Astrocyte (in vitro differentiated cells and primary cell): Measurements from ENCODE around the gene ANKRD44. TPM values are rescaled to one million over a fixed set of nuclear protein-coding genes. Genes with fewer than 3 reads are reported as not detected.

ENCODE experiments used
- DNase-seq: peaks from one replicate; pipeline ENCODE4 v3.0.0-alpha.2; 2010; ENCODE audit warnings: low read depth
- FAIRE-seq: peaks from 2 replicates; lab custom pipeline; 2011; peaks lifted over from hg19 to GRCh38; lab: Jason Lieb, UNC
- H2AFZ ChIP-seq: 2 replicates; pipeline ENCODE4 v1.6.0; 2012; ENCODE audit warnings: low read depth, low read length, inconsistent platforms
- H3K27ac ChIP-seq: 2 replicates; pipeline ENCODE4 v1.5.1; 2011; ENCODE audit warnings: low read depth, low read length, inconsistent platforms
- H3K27me3 ChIP-seq: 2 replicates; pipeline ENCODE4 v1.6.0; 2011; ENCODE audit warnings: low read length, inconsistent platforms; ENCODE audit not compliant: insufficient read depth
- H3K36me3 ChIP-seq: 2 replicates; pipeline ENCODE4 v1.5.1; 2011; ENCODE audit warnings: low read length, inconsistent platforms; ENCODE audit not compliant: insufficient read depth
- H3K4me1 ChIP-seq: 2 replicates; pipeline ENCODE4 v1.5.1; 2011; ENCODE audit warnings: low read length, inconsistent platforms; ENCODE audit not compliant: insufficient read depth
- H3K4me2 ChIP-seq: 2 replicates; pipeline ENCODE4 v1.6.0; 2012; ENCODE audit warnings: low read length, inconsistent platforms
- H3K4me3 ChIP-seq: 2 replicates; pipeline ENCODE4 v1.5.1; 2011; ENCODE audit warnings: low read depth, mild to moderate bottlenecking, low read length, inconsistent platforms; ENCODE audit not compliant: insufficient read depth
- H3K79me2 ChIP-seq: 2 replicates; pipeline ENCODE4 v1.6.0; 2012; ENCODE audit warnings: mild to moderate bottlenecking, low read length, inconsistent platforms; ENCODE audit not compliant: insufficient read depth
- H3K9ac ChIP-seq: 2 replicates; pipeline ENCODE4 v1.6.0; 2012; ENCODE audit warnings: mild to moderate bottlenecking, low read length, inconsistent platforms
- H3K9me3 ChIP-seq: 2 replicates; pipeline ENCODE4 v1.5.1; 2012; ENCODE audit warnings: low read depth, mild to moderate bottlenecking, low read length, inconsistent platforms; ENCODE audit not compliant: insufficient read depth
- H4K20me1 ChIP-seq: 2 replicates; pipeline ENCODE4 v1.6.0; 2012; ENCODE audit warnings: low read length, inconsistent platforms; ENCODE audit not compliant: insufficient read depth
- H3K27ac Mint-ChIP-seq: one replicate; pipeline ENCODE4 v1.8.0; 2021; ENCODE audit warnings: mild to moderate bottlenecking, mixed read lengths; ENCODE audit not compliant: unreplicated experiment
- H3K27me3 Mint-ChIP-seq: one replicate; pipeline ENCODE4 v1.8.0; 2021; ENCODE audit warnings: low read depth, mixed read lengths; ENCODE audit not compliant: unreplicated experiment
- H3K36me3 Mint-ChIP-seq: one replicate; pipeline ENCODE4 v1.8.0; 2021; ENCODE audit warnings: low read depth, mixed read lengths; ENCODE audit not compliant: unreplicated experiment
- H3K4me1 Mint-ChIP-seq: one replicate; pipeline ENCODE4 v1.8.0; 2021; ENCODE audit warnings: low read depth, mixed read lengths; ENCODE audit not compliant: unreplicated experiment
- H3K4me3 Mint-ChIP-seq: one replicate; pipeline ENCODE4 v1.8.0; 2021; ENCODE audit warnings: mild to moderate bottlenecking, moderate library complexity, mixed read lengths; ENCODE audit not compliant: unreplicated experiment
- H3K9me3 Mint-ChIP-seq: one replicate; pipeline ENCODE4 v1.8.0; 2021; ENCODE audit warnings: mild to moderate bottlenecking, mixed read lengths; ENCODE audit not compliant: unreplicated experiment
- EZH2 ChIP-seq: IDR thresholded peaks from 2 replicates; pipeline ENCODE4 v1.6.1; 2012; ENCODE audit warnings: mild to moderate bottlenecking, low read length, inconsistent platforms; ENCODE audit not compliant: insufficient read depth
- total RNA-seq: library from RNA; stranded (reverse); gene quantifications from 2 replicates; pipeline ENCODE4 v1.2.1, GENCODE V29; 2021
- TF ChIP-seq, protein P1 (sequence below): IDR thresholded peaks from 2 replicates; pipeline ENCODE4 v1.5.1; 2011; ENCODE audit warnings: low read depth, mild to moderate bottlenecking, inconsistent platforms, low read length, moderate library complexity; ENCODE audit not compliant: insufficient read depth

The ANKRD44 gene
- total RNA-seq, 1 donor from 2014 or later, result 7.2 TPM

GRCh38 chr2:197280015-197280702, 30.4 kb downstream of the ANKRD44 start:
- Histone ChIP-seq H3K9ac (no peak overlapping the region), H3K36me3 (no peaks in the 10 kb centered on the region), H4K20me1 (peaks cover 9% of the 10 kb centered on the region), H3K9me3 (no peaks in the 10 kb centered on the region), H3K79me2 (no peaks in the 10 kb centered on the region), H3K4me2 (no peak overlapping the region), H3K4me3 (no peak overlapping the region), H3K27me3 (no peaks in the 10 kb centered on the region), H3K4me1 (no peaks in the 10 kb centered on the region), H3K27ac (no peak overlapping the region), H2AFZ (no peak overlapping the region)
- Mint-ChIP-seq H3K4me1 (peaks cover 3% of the 10 kb centered on the region), H3K27me3 (no peaks in the 10 kb centered on the region), H3K9me3 (peaks cover 5% of the 10 kb centered on the region), H3K4me3 (no peak overlapping the region), H3K36me3 (no peaks in the 10 kb centered on the region), H3K27ac (no peak overlapping the region)
- DNase-seq (peak; percentile 71), FAIRE-seq (no peak)
- TF ChIP-seq, protein P1, sequence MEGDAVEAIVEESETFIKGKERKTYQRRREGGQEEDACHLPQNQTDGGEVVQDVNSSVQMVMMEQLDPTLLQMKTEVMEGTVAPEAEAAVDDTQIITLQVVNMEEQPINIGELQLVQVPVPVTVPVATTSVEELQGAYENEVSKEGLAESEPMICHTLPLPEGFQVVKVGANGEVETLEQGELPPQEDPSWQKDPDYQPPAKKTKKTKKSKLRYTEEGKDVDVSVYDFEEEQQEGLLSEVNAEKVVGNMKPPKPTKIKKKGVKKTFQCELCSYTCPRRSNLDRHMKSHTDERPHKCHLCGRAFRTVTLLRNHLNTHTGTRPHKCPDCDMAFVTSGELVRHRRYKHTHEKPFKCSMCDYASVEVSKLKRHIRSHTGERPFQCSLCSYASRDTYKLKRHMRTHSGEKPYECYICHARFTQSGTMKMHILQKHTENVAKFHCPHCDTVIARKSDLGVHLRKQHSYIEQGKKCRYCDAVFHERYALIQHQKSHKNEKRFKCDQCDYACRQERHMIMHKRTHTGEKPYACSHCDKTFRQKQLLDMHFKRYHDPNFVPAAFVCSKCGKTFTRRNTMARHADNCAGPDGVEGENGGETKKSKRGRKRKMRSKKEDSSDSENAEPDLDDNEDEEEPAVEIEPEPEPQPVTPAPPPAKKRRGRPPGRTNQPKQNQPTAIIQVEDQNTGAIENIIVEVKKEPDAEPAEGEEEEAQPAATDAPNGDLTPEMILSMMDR, result no peak
- no peak for TF ChIP-seq EZH2

DNA sequence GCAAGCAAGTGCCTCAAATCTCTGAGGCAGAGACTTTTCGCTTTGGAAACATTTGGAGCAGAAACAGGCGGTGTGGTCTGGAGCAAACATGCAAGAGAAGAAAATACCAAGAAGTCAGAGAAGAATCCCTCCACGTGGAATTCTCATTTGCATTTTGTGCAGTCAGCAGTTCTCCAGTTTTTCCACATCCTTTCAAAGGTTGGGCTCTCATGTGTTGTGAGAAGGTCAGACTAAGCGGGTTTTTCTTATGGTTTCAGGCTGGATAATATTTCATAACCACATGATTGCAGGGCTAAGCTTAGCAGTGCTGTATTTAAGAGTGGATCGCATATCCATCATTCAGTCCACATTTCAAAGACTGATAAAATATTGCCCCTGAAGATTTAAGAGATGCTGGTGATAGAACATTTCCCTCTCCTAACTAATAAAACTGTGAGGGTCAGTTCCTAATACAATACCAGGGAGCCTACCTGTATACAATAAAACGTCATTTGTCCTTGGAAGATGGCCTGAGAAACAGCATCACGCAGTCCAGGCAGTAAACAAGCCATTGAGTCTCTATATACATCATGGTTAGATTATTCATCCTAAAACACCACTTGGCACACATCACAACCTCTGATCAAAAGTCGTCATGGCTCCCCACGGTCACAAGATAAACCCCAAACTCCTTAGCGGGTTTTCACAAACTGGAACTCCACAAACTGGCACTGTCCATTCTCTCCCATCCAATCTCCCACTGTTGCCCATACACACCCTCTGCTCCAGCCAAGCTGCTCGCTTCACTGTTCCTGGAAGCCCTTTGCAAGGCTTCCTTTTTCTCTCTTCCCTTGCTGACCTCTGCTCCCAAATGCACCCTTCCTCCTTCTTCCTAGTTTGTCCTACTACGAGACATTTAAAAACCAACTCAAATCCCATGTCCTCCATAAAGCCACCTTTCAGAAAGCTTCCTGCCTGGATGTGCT, 31.5 kb downstream of the ANKRD44 start:
- H3K79me2 ChIP-seq, result no peaks in the 10 kb centered on the region
- H3K4me2 ChIP-seq, result no peak overlapping the region
- H3K9me3 ChIP-seq, result no peaks in the 10 kb centered on the region
- H3K4me1 ChIP-seq, result no peaks in the 10 kb centered on the region
- no peak overlapping the region for H3K27ac ChIP-seq
- Mint-ChIP-seq H3K4me3 (no peak overlapping the region), H3K27me3 (no peaks in the 10 kb centered on the region), H3K36me3 (no peaks in the 10 kb centered on the region), H3K4me1 (peaks cover 3% of the 10 kb centered on the region), H3K9me3 (peaks cover 5% of the 10 kb centered on the region), H3K27ac (no peak overlapping the region)
- DNase-seq (peak; percentile 25), FAIRE-seq (no peak)
- H2AFZ ChIP-seq, result no peak overlapping the region
- TF ChIP-seq EZH2, result no peak
- TF ChIP-seq, protein P1, result no peak
- no peaks in the 10 kb centered on the region for H3K27me3 ChIP-seq
- H4K20me1 ChIP-seq, result peaks cover 9% of the 10 kb centered on the region
- no peak overlapping the region for H3K4me3 ChIP-seq
- H3K9ac ChIP-seq, result no peak overlapping the region
- no peaks in the 10 kb centered on the region for H3K36me3 ChIP-seq
